ENCODE results near the gene PPP1R12B.
"Not testable (repeated sequence)": the region's sequence is repeated elsewhere in the genome, so short reads cannot be mapped to it uniquely, and the experiment has no call there.

The PPP1R12B gene

DNA sequence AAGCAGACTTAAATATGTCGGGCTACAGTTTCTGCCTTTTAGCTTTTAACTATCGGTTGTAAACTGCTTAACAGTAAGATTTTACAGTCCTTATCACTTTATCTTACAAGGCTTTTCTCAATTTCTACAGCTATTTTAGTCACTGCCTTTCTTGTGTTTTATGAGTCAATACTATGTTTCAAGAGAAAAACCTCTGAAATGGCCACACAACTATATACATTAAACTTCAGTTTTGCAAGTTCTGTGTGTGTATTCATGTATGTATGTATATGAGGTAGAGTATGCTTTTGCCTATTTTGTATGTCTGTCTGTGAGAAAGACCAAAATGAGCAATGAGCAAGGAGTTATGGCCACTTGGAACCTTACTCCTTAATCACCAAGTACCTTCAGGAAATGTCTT is 191.9 kb downstream of the PPP1R12B start:
- Histone ChIP-seq H3K4me3 (ENCODE audit: low read depth in 1 of 2, low read length in 2 of 2) (no peak overlapping the region), H3K4me1 (ENCODE audit: insufficient read depth, low read length) (no peaks in the 10 kb centered on the region), H3K27me3 (ENCODE audit: insufficient read depth, low read length, poor library complexity) (no peaks in the 10 kb centered on the region), H3K36me3 (ENCODE audit: insufficient read depth, low read length) (no peaks in the 10 kb centered on the region), H3K9ac (ENCODE audit: low read depth, low read length) (no peak overlapping the region), H3K9me3 (ENCODE audit: insufficient read depth, low read length, severe bottlenecking) (no peaks in the 10 kb centered on the region), H3K4me2 (ENCODE audit: insufficient read depth, low read length) (no peak overlapping the region), H3K79me2 (ENCODE audit: insufficient read depth, low read length) (no peaks in the 10 kb centered on the region), H3K27ac (ENCODE audit: low read length) (no peak overlapping the region), H4K20me1 (ENCODE audit: insufficient read depth, low read length) (no peaks in the 10 kb centered on the region), H2AFZ (ENCODE audit: low read depth, low read length) (no peak overlapping the region)
- ATAC-seq (ENCODE audit: insufficient read depth, low read depth) (no peak), DNase-seq (no peak)
- TF ChIP-seq EZH2 (IDR thresholded peaks at IDR 0.05; ENCODE audit: borderline replicate concordance, low read depth, low read length, severe bottlenecking), result no peak
- TF ChIP-seq, protein P1, sequence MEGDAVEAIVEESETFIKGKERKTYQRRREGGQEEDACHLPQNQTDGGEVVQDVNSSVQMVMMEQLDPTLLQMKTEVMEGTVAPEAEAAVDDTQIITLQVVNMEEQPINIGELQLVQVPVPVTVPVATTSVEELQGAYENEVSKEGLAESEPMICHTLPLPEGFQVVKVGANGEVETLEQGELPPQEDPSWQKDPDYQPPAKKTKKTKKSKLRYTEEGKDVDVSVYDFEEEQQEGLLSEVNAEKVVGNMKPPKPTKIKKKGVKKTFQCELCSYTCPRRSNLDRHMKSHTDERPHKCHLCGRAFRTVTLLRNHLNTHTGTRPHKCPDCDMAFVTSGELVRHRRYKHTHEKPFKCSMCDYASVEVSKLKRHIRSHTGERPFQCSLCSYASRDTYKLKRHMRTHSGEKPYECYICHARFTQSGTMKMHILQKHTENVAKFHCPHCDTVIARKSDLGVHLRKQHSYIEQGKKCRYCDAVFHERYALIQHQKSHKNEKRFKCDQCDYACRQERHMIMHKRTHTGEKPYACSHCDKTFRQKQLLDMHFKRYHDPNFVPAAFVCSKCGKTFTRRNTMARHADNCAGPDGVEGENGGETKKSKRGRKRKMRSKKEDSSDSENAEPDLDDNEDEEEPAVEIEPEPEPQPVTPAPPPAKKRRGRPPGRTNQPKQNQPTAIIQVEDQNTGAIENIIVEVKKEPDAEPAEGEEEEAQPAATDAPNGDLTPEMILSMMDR (IDR thresholded peaks at IDR 0.05; ENCODE audit: borderline replicate concordance, extremely low read depth, low read length, poor library complexity, severe bottlenecking), result no peak

DNA sequence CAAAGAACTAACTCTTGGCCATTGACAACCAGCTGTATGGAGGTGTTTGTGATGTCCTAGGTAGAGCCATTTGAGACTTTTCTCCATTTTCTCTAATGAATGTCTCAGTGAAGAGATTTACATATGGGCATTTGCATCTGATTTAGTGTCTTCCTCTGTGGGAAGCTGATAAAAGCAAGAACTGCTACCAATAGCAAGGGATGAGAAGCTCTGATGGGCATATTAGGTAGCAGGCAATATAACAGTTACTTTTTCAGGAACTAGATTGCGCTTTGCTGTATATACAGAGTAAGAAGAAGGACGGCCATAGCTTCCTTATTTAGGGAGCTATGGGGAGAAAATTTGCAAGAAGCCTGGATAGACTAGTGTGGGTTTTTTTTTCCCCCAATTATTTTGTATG is 192.4 kb downstream of the PPP1R12B start:
- not testable (repeated sequence) for H3K4me2 ChIP-seq (ENCODE audit: insufficient read depth, low read length); H3K79me2 ChIP-seq (ENCODE audit: insufficient read depth, low read length); DNase-seq; H3K9me3 ChIP-seq (ENCODE audit: insufficient read depth, low read length, severe bottlenecking); H3K27me3 ChIP-seq (ENCODE audit: insufficient read depth, low read length, poor library complexity); ATAC-seq (ENCODE audit: insufficient read depth, low read depth); H3K36me3 ChIP-seq (ENCODE audit: insufficient read depth, low read length); H3K9ac ChIP-seq (ENCODE audit: low read depth, low read length); H4K20me1 ChIP-seq (ENCODE audit: insufficient read depth, low read length); H3K4me1 ChIP-seq (ENCODE audit: insufficient read depth, low read length); H2AFZ ChIP-seq (ENCODE audit: low read depth, low read length); H3K4me3 ChIP-seq (ENCODE audit: low read depth in 1 of 2, low read length in 2 of 2); H3K27ac ChIP-seq (ENCODE audit: low read length)

DNA sequence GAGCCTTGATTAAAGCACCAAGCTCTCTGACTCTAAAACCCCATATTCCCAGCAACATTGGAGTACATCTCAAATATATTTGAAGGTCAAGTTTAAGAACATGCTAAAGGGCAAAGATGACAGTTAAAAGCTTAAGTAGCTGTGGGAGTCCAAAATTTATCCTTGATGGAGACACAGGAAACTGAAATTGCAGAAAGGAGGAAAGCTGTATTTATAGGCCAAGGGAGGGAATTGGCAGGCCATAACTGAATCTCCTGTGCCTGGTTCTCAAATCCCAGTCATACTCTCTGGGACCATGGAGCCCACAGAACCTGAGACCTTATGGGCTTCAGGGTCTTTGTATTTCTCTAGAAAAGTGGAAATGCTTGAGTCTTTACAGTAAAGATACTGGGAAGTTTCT is 193.9 kb downstream of the PPP1R12B start:
- not testable (repeated sequence) for H2AFZ ChIP-seq (ENCODE audit: low read depth, low read length); H4K20me1 ChIP-seq (ENCODE audit: insufficient read depth, low read length); H3K9ac ChIP-seq (ENCODE audit: low read depth, low read length); DNase-seq; H3K4me2 ChIP-seq (ENCODE audit: insufficient read depth, low read length); H3K27me3 ChIP-seq (ENCODE audit: insufficient read depth, low read length, poor library complexity); H3K9me3 ChIP-seq (ENCODE audit: insufficient read depth, low read length, severe bottlenecking); ATAC-seq (ENCODE audit: insufficient read depth, low read depth); H3K4me1 ChIP-seq (ENCODE audit: insufficient read depth, low read length); H3K36me3 ChIP-seq (ENCODE audit: insufficient read depth, low read length); H3K4me3 ChIP-seq (ENCODE audit: low read depth in 1 of 2, low read length in 2 of 2); H3K27ac ChIP-seq (ENCODE audit: low read length); H3K79me2 ChIP-seq (ENCODE audit: insufficient read depth, low read length)

DNA sequence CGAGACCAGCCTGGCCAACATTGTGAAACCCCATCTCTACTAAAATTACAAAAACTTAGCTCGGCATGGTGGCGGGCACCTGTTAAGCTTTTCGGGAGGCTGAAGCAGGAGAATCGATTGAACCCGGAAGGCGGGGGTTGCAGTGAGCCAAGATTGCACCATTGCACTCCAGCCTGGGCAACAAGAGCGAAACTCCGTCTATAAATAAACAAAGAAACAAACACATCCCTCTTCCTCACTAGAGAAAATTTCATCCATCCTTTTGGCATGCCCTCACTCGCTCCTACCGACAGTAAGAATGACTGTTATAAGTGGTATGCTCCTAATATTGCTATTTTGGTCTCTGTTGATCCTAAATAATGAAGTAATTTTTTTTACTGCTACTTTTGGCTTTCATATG is 195.0 kb downstream of the PPP1R12B start:
- H4K20me1 ChIP-seq (ENCODE audit: insufficient read depth, low read length); H3K36me3 ChIP-seq (ENCODE audit: insufficient read depth, low read length); H2AFZ ChIP-seq (ENCODE audit: low read depth, low read length); H3K9me3 ChIP-seq (ENCODE audit: insufficient read depth, low read length, severe bottlenecking); H3K4me2 ChIP-seq (ENCODE audit: insufficient read depth, low read length); ATAC-seq (ENCODE audit: insufficient read depth, low read depth); DNase-seq; H3K27me3 ChIP-seq (ENCODE audit: insufficient read depth, low read length, poor library complexity); H3K9ac ChIP-seq (ENCODE audit: low read depth, low read length); H3K4me1 ChIP-seq (ENCODE audit: insufficient read depth, low read length); H3K79me2 ChIP-seq (ENCODE audit: insufficient read depth, low read length); H3K4me3 ChIP-seq (ENCODE audit: low read depth in 1 of 2, low read length in 2 of 2); H3K27ac ChIP-seq (ENCODE audit: low read length): not testable (repeated sequence)

DNA sequence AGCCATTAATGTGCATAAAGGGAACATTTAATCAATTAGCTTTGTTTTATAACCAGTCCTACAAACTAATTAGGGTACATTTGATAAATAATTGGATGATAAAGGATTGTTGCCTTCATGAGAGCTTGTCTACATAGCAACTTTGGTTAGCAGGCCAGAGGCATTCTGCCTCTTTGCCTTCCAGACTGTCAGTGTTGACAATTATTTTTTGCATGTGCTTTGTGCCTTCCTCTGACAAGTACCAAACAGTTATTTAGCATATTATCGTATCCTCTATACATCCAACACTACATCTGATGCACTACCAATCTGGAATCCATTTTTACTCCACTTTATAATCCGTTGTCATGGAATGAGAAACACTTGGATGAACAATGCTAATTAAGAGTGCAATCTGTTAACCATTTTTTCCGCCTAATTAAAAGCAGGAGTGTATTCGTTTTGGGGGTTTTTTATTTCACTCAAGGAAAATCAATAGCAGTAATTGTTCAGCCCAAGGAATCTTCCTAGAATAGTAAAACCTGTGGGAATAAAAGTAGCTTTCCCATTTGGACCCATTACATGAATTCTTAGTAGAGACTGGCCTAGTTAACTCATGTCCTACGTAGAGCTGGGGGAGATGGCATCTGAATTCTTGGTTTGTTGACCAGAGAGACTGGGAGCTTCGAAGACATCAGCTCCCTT is 196.4 kb downstream of the PPP1R12B start:
- H3K4me3 ChIP-seq (ENCODE audit: low read depth in 1 of 2, low read length in 2 of 2); H3K27me3 ChIP-seq (ENCODE audit: insufficient read depth, low read length, poor library complexity); H4K20me1 ChIP-seq (ENCODE audit: insufficient read depth, low read length); H3K36me3 ChIP-seq (ENCODE audit: insufficient read depth, low read length); H3K9ac ChIP-seq (ENCODE audit: low read depth, low read length); H3K27ac ChIP-seq (ENCODE audit: low read length); H2AFZ ChIP-seq (ENCODE audit: low read depth, low read length); H3K4me1 ChIP-seq (ENCODE audit: insufficient read depth, low read length); H3K4me2 ChIP-seq (ENCODE audit: insufficient read depth, low read length); H3K79me2 ChIP-seq (ENCODE audit: insufficient read depth, low read length); ATAC-seq (ENCODE audit: insufficient read depth, low read depth); DNase-seq; H3K9me3 ChIP-seq (ENCODE audit: insufficient read depth, low read length, severe bottlenecking): not testable (repeated sequence)

DNA sequence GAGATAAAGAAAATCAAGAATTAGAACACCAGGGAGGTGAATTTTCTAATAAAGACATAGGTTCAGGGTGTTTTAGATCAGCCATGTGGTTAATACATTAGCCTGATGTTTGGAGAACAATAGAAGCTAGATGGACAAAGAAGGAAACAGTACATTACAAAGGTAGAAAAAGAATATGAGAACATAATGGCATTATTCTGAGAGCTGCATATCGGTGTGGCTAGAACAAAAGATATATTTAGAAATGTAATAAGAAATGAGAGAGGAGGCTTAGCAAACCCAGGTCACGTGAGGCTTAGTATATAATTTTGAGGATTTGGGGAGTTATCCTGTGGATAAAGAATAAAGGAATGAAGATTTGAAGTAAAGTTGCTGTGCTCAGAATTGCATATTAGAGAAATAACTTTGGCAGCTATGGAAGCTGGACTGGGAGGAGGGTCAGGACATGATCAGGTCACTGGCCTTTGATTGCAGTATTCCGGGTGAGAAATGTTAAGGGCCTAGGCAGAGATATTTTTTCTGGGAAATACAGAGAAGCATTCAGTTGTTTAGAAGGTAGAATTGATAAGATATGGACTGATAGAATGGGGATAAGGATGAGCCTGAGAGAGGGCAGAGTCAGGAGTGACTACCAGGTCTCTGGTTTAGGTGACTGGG is 197.3 kb downstream of the PPP1R12B start:
- H3K27ac ChIP-seq (ENCODE audit: low read length); H2AFZ ChIP-seq (ENCODE audit: low read depth, low read length); H3K9me3 ChIP-seq (ENCODE audit: insufficient read depth, low read length, severe bottlenecking); H3K79me2 ChIP-seq (ENCODE audit: insufficient read depth, low read length); H3K4me3 ChIP-seq (ENCODE audit: low read depth in 1 of 2, low read length in 2 of 2); H4K20me1 ChIP-seq (ENCODE audit: insufficient read depth, low read length); H3K4me1 ChIP-seq (ENCODE audit: insufficient read depth, low read length); H3K36me3 ChIP-seq (ENCODE audit: insufficient read depth, low read length); H3K4me2 ChIP-seq (ENCODE audit: insufficient read depth, low read length); DNase-seq; H3K9ac ChIP-seq (ENCODE audit: low read depth, low read length); ATAC-seq (ENCODE audit: insufficient read depth, low read depth); H3K27me3 ChIP-seq (ENCODE audit: insufficient read depth, low read length, poor library complexity): not testable (repeated sequence)

DNA sequence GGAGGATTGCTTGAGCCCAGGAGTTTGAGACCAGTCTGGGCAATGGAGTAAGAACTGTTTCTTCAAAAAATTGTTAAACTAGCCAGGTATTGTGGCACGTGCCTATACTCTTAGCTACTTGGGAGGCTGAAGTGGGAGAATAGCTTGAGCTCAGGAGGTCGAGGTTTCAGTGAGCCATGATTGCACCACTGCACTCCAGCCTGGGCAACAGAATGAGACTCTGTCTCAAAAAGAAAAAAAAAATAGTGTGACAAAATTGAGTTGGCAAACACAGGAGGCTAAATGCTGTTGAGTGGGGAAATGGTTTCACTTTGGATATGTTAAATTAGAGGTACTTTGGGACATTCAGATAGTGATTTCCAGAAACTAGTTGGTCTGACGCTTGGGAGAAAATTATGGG is 197.9 kb downstream of the PPP1R12B start:
- not testable (repeated sequence) for H3K27ac ChIP-seq (ENCODE audit: low read length); H2AFZ ChIP-seq (ENCODE audit: low read depth, low read length); H4K20me1 ChIP-seq (ENCODE audit: insufficient read depth, low read length); DNase-seq; H3K4me1 ChIP-seq (ENCODE audit: insufficient read depth, low read length); H3K4me2 ChIP-seq (ENCODE audit: insufficient read depth, low read length); H3K36me3 ChIP-seq (ENCODE audit: insufficient read depth, low read length); H3K79me2 ChIP-seq (ENCODE audit: insufficient read depth, low read length); H3K4me3 ChIP-seq (ENCODE audit: low read depth in 1 of 2, low read length in 2 of 2); H3K9ac ChIP-seq (ENCODE audit: low read depth, low read length); ATAC-seq (ENCODE audit: insufficient read depth, low read depth); H3K9me3 ChIP-seq (ENCODE audit: insufficient read depth, low read length, severe bottlenecking); H3K27me3 ChIP-seq (ENCODE audit: insufficient read depth, low read length, poor library complexity)
